IPS-20b (cell line): ENCODE data around the gene AFF2.

Experiments
- H3K27ac ChIP-seq: one replicate; pipeline ENCODE4 v1.5.1; 2013; ENCODE audit warnings: low read length
- H3K27me3 ChIP-seq: 2 replicates; pipeline ENCODE4 v1.6.1; 2013; ENCODE audit warnings: mild to moderate bottlenecking, low read length, inconsistent platforms; ENCODE audit not compliant: insufficient read depth
- H3K36me3 ChIP-seq: 2 replicates; pipeline ENCODE4 v1.6.1; 2013; ENCODE audit warnings: low read depth, mild to moderate bottlenecking, inconsistent platforms, low read length, moderate library complexity; ENCODE audit not compliant: insufficient read depth
- H3K4me1 ChIP-seq: 2 replicates; pipeline ENCODE4 v1.6.1; 2013; ENCODE audit warnings: mild to moderate bottlenecking, control low read depth, inconsistent platforms, low read length, moderate library complexity; ENCODE audit not compliant: insufficient read depth
- H3K4me3 ChIP-seq: 2 replicates; pipeline ENCODE4 v1.5.1; 2013; ENCODE audit warnings: mild to moderate bottlenecking, low read length, inconsistent platforms
- H3K9ac ChIP-seq: 2 replicates; pipeline ENCODE4 v1.6.1; 2013; ENCODE audit warnings: low read depth, mild to moderate bottlenecking, inconsistent platforms, low read length, moderate library complexity
- H3K9me3 ChIP-seq: 2 replicates; pipeline ENCODE4 v1.6.1; 2013; ENCODE audit warnings: mild to moderate bottlenecking, low read depth, low read length, inconsistent platforms; ENCODE audit not compliant: insufficient read depth

The AFF2 gene

GRCh38 chrX:148771440-148771839 is 271.0 kb downstream of the AFF2 start:
- Histone ChIP-seq H3K27me3 (no peaks in the 10 kb centered on the region), H3K4me3 (no peak overlapping the region), H3K9me3 (no peaks in the 10 kb centered on the region), H3K27ac (no peak overlapping the region), H3K9ac (no peak overlapping the region), H3K36me3 (no peaks in the 10 kb centered on the region), H3K4me1 (no peaks in the 10 kb centered on the region)

DNA sequence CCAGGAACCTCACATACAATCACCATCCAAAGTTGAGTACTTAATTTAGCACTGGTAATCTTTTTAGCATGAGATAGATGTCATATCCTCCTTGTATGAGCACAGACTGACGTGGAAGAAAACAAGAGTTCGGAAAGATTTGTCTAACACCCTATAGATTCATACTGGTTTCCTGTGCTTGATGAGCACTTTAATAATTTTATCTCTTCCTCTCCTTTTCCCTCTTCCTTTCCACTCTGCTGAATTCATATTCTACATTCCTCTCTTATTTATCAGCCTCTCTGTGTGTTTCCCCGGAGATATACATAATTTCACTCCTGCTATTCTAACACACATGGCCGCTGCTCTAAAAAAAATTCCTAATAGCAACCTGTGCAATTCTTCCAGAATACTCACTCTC is 273.9 kb downstream of the AFF2 start:
- no peaks in the 10 kb centered on the region for H3K27me3 ChIP-seq

DNA sequence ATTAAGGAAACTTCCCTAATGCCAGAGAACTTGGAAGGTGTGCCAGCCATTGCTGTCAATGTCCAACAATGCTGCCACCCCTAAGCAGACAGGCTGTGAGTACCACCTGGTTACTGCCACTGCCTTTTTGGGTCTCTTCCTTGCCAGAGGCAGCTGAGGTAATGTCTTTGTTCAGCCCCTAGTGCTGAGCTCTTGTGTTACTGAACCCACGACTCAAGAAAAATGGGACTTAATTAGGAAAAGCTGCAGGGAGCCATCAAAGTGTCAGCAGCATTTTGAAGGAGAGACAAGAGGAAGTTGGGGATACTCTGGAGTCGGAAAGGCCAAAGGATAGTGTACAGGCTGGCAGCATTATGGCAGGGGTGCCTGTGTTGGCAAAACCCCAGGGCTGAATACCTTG is 283.7 kb downstream of the AFF2 start:
- Histone ChIP-seq H3K4me1 (peaks cover 11% of the 10 kb centered on the region; the same call in 1 of the 2 replicates), H3K27ac (no peak overlapping the region), H3K4me3 (no peak overlapping the region), H3K9ac (no peak overlapping the region), H3K36me3 (no peaks in the 10 kb centered on the region), H3K9me3 (no peaks in the 10 kb centered on the region), H3K27me3 (no peaks in the 10 kb centered on the region)

More for the DNA sequence above, 273.9 kb downstream of the AFF2 start:
- H3K9ac ChIP-seq = no peak overlapping the region
- no peaks in the 10 kb centered on the region for H3K36me3 ChIP-seq
- H3K9me3 ChIP-seq = no peaks in the 10 kb centered on the region
- no peak overlapping the region for H3K4me3 ChIP-seq
- no peaks in the 10 kb centered on the region for H3K4me1 ChIP-seq
- no peak overlapping the region for H3K27ac ChIP-seq

DNA sequence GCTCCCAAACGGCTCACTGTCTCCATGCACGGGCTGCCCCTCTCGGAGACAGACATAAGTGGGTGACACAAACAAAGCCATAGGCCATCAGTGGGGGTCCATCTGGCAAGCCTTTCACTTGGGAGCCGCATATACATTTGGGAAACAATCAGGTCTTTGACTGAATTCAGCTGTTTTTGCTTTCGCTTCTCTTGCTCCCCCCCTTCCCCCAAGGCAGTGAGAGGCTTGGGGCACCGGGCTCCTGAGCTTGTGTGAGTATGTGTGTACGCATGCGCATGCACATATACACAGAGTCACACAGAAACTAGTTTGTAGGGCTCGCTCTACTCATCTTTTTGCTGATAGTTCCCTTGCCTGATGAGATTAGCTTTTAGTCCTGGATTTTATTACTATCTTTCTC is 284.4 kb downstream of the AFF2 start:
- H3K36me3 ChIP-seq = no peaks in the 10 kb centered on the region
- no peaks in the 10 kb centered on the region for H3K9me3 ChIP-seq
- peaks cover 11% of the 10 kb centered on the region; the same call in 1 of the 2 replicates for H3K4me1 ChIP-seq
- H3K27me3 ChIP-seq = no peaks in the 10 kb centered on the region
- no peak overlapping the region for H3K27ac ChIP-seq
- no peak overlapping the region for H3K9ac ChIP-seq
- no peak overlapping the region for H3K4me3 ChIP-seq

- no peak overlapping the region for H3K27ac ChIP-seq
- H3K9me3 ChIP-seq = no peaks in the 10 kb centered on the region
- H3K9ac ChIP-seq = no peak overlapping the region
These were observed 284.8 kb downstream of the AFF2 start for GRCh38 chrX:148785256-148785655.

DNA sequence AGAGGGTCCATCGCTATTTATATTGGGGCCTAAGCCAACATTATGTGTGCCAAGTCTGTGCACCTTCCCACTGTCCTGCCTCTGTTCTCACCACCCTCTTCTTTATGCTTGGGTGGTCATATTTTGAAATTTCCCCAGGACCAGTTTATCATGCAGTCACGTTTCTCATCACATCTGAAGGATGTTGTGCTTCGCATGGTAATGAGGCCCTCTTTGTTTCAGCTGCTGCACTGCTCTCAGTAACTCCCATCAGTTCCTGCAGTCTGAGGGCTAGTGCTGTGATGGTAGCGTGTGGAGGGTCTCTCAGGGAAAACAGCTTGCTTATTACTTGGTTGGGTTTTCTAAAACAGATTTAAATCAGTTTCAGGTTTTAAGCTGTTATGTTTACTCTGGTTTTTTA is 288.0 kb downstream of the AFF2 start:
- Histone ChIP-seq H3K27me3 (no peaks in the 10 kb centered on the region), H3K4me3 (no peak overlapping the region), H3K36me3 (no peaks in the 10 kb centered on the region), H3K27ac (no peak overlapping the region), H3K9ac (no peak overlapping the region), H3K4me1 (peaks cover 11% of the 10 kb centered on the region; the same call in 1 of the 2 replicates), H3K9me3 (no peaks in the 10 kb centered on the region)

More at GRCh38 chrX:148785256-148785655, 284.8 kb downstream of the AFF2 start:
- H3K27me3 ChIP-seq = no peaks in the 10 kb centered on the region
- H3K4me1 ChIP-seq = peaks cover 11% of the 10 kb centered on the region; the same call in 1 of the 2 replicates
- no peak overlapping the region for H3K4me3 ChIP-seq
- no peaks in the 10 kb centered on the region for H3K36me3 ChIP-seq

DNA sequence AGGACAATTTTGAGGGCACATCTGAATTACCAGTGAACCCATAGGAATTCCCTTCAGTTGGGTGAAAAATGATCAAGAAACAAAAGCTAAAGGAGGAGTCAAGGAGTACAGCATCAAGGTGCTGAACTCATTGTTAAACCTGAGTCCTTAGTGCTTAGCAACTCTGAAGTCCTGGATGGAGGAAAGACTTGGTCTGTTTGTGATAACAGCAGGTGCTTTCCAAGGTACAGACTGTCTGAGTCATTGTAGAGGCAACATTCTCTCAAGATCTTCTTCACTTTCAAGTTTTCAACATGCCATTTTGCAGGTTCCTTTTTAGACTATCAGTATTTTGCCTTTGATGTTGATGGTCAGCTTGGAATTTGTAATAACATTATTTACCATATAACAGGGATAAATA is 293.9 kb downstream of the AFF2 start:
- Histone ChIP-seq H3K4me3 (no peak overlapping the region), H3K36me3 (no peaks in the 10 kb centered on the region), H3K9me3 (no peaks in the 10 kb centered on the region), H3K27me3 (no peaks in the 10 kb centered on the region), H3K27ac (no peak overlapping the region), H3K9ac (no peak overlapping the region), H3K4me1 (no peaks in the 10 kb centered on the region; the same call in 1 of the 2 replicates)

GRCh38 chrX:148804579-148805355 is 304.4 kb downstream of the AFF2 start:
- H3K9ac ChIP-seq = no peak overlapping the region
- no peaks in the 10 kb centered on the region for H3K36me3 ChIP-seq
- peaks cover 4% of the 10 kb centered on the region for H3K4me1 ChIP-seq
- H3K4me3 ChIP-seq = no peak overlapping the region
- H3K27me3 ChIP-seq = peaks cover 18% of the 10 kb centered on the region; the same call in 1 of the 2 replicates
- no peak overlapping the region for H3K27ac ChIP-seq
- no peaks in the 10 kb centered on the region for H3K9me3 ChIP-seq

DNA sequence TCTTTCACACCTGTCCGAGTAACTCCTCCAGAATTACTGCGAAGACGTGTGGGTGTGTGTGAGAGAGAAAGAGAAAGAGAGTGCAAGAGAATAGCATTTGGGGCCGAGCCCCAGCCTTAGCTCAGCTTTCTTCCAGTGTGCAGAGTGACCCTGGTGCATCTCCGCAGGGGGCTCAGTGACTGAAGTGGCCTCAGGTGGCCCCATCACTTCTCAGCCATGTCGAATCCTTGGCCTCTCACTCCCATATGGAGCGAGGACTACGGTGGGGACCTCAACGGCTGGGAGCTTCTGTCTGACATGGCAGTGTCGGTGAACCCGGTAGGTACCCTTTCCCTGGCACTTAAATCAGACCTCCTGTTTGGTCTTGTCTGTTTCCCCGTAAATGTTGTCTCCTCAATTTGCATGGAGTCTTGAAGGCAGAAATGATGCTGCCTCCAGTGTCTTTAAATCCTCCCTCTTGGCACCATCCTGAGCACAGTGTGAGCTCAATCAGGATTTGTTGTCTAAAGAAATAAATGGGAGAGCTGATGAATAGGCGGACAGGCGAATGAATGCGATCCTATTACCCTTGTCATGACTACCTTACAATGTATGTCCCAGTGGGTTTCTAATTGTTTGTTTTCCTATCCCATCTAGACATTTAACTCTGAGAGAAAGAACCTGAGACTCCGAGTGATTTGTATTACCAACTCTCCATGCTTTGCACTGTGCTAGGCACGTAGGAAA is 305.9 kb downstream of the AFF2 start:
- peak overlapping the region; percentile 40; the same call in 1 of the 2 replicates for H3K4me3 ChIP-seq
- no peak overlapping the region for H3K27ac ChIP-seq
- H3K9me3 ChIP-seq = no peaks in the 10 kb centered on the region
- H3K4me1 ChIP-seq = peaks cover 4% of the 10 kb centered on the region
- peaks cover 18% of the 10 kb centered on the region; the same call in 1 of the 2 replicates for H3K27me3 ChIP-seq
- H3K9ac ChIP-seq = no peak overlapping the region
- no peaks in the 10 kb centered on the region for H3K36me3 ChIP-seq

GRCh38 chrX:148808833-148809232 is 308.4 kb downstream of the AFF2 start:
- no peak overlapping the region for H3K27ac ChIP-seq
- H3K4me1 ChIP-seq = peaks cover 4% of the 10 kb centered on the region
- peaks cover 18% of the 10 kb centered on the region; the same call in 1 of the 2 replicates for H3K27me3 ChIP-seq
- no peak overlapping the region for H3K9ac ChIP-seq
- H3K4me3 ChIP-seq = no peak overlapping the region
- no peaks in the 10 kb centered on the region for H3K36me3 ChIP-seq
- H3K9me3 ChIP-seq = no peaks in the 10 kb centered on the region

DNA sequence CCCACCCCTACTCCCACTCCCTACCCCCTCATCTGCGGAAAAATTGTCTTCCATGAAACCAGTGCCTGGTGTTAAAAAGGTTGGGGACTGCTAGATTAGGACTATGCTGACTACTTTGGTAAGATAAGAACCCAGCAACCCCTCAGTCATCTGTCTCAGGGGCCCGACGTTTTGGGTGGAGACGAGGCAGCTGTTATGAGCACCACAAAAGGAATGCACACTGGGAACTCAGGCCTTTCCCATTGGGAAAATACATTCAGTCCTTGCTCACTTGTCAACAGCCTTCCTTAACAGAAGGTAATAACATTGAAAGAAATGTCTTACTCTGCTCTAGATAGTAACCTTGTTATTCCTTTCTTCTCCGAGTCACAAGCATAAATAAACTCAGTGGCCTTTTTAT is 310.8 kb downstream of the AFF2 start:
- H3K4me1 ChIP-seq = no peaks in the 10 kb centered on the region; the same call in none of the 2 replicates
- peaks cover 15% of the 10 kb centered on the region; the same call in 1 of the 2 replicates for H3K27me3 ChIP-seq
- H3K9me3 ChIP-seq = no peaks in the 10 kb centered on the region
- H3K9ac ChIP-seq = no peak overlapping the region
- no peak overlapping the region for H3K27ac ChIP-seq
- no peaks in the 10 kb centered on the region for H3K36me3 ChIP-seq
- H3K4me3 ChIP-seq = no peak overlapping the region

GRCh38 chrX:148813422-148813821 is 313.0 kb downstream of the AFF2 start:
- Histone ChIP-seq H3K9me3 (no peaks in the 10 kb centered on the region), H3K36me3 (no peaks in the 10 kb centered on the region), H3K4me3 (no peak overlapping the region), H3K27ac (no peak overlapping the region), H3K4me1 (no peaks in the 10 kb centered on the region; the same call in none of the 2 replicates), H3K9ac (no peak overlapping the region), H3K27me3 (no peaks in the 10 kb centered on the region)
